HG02623 (cell line): ENCODE measurements around the gene RBMY1A1.
"Not testable (repeated sequence)": the region's sequence is repeated elsewhere in the genome, so short reads cannot be mapped to it uniquely, and the experiment has no call there.

Experiments used
- ATAC-seq: cut with Tn5 transposase; IDR thresholded peaks from one replicate; pipeline ENCODE4 v1.9.1; 2021; ENCODE audit warnings: moderate library complexity; ENCODE audit not compliant: unreplicated experiment

Gene RBMY1A1

DNA sequence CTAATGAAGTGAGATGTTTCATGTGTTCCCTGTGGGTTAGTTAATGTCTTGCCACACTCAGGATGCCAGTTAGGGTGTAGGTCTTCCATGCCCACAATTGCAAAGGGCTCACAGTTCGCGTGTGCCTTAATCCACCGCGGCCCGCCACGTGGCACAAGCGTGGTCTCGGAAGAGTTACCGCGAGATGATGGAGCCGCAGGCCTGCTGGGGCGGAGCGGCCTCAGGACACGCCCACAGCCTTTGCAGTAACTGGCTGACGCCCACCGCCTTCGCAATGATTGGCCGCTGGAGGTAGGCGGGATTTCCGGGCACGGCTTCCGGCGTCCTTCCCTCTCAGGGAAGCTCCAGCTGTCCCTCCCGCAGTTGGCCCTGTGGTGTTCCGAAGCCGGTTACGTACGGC is at the start of gene RBMY1A1:
RBMY1A1 (plus strand) TSS at position 301 of the 400 bp plus-strand sequence. CDS start 2,013 bp downstream, outside the sequence.
- ATAC-seq: not testable (repeated sequence)

DNA sequence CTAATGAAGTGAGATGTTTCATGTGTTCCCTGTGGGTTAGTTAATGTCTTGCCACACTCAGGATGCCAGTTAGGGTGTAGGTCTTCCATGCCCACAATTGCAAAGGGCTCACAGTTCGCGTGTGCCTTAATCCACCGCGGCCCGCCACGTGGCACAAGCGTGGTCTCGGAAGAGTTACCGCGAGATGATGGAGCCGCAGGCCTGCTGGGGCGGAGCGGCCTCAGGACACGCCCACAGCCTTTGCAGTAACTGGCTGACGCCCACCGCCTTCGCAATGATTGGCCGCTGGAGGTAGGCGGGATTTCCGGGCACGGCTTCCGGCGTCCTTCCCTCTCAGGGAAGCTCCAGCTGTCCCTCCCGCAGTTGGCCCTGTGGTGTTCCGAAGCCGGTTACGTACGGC is 23.6 kb upstream of the RBMY1A1 start, which contains the start of gene RBMY1B:
RBMY1B (plus strand) TSS at position 301 of the 400 bp plus-strand sequence. CDS start 2,013 bp downstream, outside the sequence.
- ATAC-seq: not testable (repeated sequence)

DNA sequence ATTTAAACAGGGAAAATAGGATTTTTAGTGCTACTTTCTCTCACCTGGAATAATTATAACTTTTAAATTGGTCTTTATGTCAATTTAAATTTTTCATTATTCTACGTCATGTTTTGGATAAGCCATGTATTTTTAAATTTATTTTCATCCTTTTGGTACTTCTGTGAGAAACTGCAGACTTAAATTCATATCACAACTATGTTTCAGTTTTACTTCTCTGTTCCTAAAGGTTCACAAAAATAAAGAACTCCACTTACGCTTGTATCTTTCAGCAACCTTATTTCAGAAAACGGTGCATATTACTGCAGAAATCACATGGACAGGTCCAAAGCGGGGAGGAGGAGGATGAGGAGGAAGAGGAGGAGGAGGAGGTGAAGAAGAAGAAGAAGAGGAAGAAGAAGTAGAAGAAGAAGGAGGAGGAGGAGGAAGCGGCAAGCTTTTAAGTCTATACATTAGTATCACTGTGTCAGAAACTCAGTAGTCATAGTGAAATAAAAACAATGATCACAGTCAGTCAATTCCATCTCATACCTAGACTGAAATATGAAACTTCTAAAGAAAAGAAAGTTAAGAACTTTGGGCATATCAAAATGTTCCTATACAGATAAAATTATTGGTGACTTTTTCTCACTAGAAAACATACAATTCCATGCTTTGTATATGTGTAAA is 24.8 kb downstream of the RBMY1A1 start:
- peak; percentile 82 for ATAC-seq

DNA sequence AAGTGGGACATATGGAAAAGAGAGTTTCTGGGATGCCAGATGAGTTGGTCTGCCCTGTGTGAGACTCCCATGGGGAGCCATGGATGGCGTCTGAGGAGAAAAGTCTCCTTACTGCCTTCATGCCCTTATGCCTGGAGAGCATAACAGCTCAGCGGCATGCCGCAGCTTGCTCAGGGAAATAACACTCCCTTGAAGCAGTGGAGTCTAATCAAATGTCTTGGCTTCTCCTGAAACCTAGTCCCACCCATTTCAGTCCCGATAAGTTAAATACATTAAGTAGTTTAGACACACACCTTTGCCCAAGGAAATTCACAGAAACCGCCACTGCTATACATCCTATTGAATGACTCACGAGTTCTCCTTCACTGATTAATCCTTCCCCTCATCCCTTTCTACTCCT is 50.8 kb downstream of the RBMY1A1 start:
- ATAC-seq: no peak

DNA sequence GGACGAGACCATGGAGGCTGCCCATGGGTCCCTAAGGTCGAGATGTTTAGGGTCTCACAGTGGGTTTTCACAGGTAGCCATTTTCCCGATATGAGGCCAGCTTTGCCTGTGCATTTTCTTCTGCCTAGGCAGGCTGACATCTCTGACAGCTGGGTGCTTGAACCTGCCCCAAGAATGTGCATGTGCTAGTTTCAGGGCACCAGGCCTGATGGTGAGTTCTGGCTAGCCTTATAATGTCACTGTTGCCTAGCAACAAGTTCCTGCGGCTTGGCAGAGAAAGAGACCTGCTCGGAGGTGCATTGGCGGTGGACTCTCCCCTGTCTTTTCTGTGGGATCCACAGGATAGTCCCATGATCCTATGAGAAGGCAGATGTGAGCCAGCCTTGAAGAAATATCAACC is 51.8 kb downstream of the RBMY1A1 start:
- ATAC-seq: not testable (repeated sequence)

DNA sequence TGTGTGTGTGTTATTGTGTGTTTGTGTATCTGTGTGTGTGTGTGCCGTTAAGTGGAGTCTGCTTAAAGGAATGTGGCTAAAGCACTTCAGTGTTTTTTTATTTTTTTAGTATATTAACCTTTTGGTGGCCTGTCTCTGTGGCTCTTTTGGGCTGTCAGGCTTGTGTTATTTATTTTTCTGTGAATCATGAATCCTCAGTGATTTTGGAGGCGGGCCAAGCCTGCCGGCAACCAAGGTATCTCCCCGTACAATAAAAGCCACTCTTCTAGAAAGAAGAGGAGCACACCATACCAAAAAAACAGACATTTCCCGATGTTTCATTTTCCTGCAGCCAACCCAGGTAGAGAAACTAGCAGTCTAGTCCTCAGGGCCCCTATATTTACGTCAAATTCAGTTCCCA is 57.4 kb downstream of the RBMY1A1 start:
- ATAC-seq: no peak

DNA sequence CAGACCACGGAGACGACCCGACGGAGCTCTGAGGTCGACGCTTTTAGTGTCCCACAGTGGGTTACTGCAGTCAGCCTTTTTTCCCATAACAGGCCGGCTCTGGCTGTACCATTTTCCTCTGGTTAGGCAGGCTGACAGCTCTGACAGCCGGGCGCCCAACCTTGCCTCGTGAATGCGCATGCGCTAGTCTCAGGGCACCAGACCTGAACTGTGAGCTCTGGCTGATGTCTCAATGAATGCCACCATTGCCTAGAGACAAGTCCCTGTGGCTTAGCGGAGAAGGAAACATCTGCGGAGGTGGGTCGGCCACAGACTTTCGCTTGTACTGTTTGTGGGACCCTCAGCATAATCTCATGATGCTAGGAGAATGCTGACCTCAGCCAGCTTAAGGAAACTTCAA is 61.6 kb downstream of the RBMY1A1 start:
- ATAC-seq: not testable (repeated sequence)
